HepG2 (cell line): ENCODE results near the gene SHC3. TPM values are rescaled to one million over a fixed set of nuclear protein-coding genes. Genes with fewer than 3 reads are reported as not detected.

Experiments used
- ATAC-seq: fragments of 200-7000 bp; cut with Tn5 transposase; 3 replicates; pipeline ENCODE4 v1.9.1; 2020; ENCODE audit warnings: mild to moderate bottlenecking, moderate library complexity
- BruUV-seq: library from RNA; stranded (reverse); fragments of 400-500 nt; replicated peaks from 2 replicates; lab custom pipeline; 2021; lab: Mats Ljungman, UMichigan
- CTCF ChIA-PET: fragments of 300-600 bp; formaldehyde crosslinking; extraction: SDS; loops from one replicate; lab custom pipeline; 2021; ENCODE audit warnings: low total read pairs, inconsistent platforms, low intra/inter-chr PET ratio; lab: Yijun Ruan, JAX
- POLR2A ChIA-PET: fragments of 350-600 bp; sonication (Branson Sonifier 250); formaldehyde crosslinking; loops from one replicate; lab custom pipeline; 2020; ENCODE audit warnings: antibody characterized with exemption, inconsistent platforms; lab: Yijun Ruan, JAX
- DNase-seq: peaks from one replicate; pipeline ENCODE4 v3.0.0-alpha.2; 2015; ENCODE audit warnings: low spot score
- FAIRE-seq: peaks from 3 replicates; lab custom pipeline; 2011; peaks lifted over from hg19 to GRCh38; lab: Jason Lieb, UNC
- H2AFZ ChIP-seq: one replicate; pipeline ENCODE4 v1.6.1; 2011; ENCODE audit warnings: low read length, inconsistent platforms
- H3K27ac ChIP-seq: fragments of 300-600 bp; 3 replicates; pipeline ENCODE4 v1.8.0; 2011; ENCODE audit warnings: mixed run types, mild to moderate bottlenecking, mixed read lengths, low read length, inconsistent platforms; ENCODE audit not compliant: insufficient read depth; ENCODE audit errors: extremely low read length
- H3K27me3 ChIP-seq, 2 experiments: fragments of 200-600 bp in 1 of 2; 2 replicates in 1 of 2; 3 replicates in 1 of 2; pipeline versions ENCODE4 v1.6.0 to v1.8.0; 2011; ENCODE audit warnings: low read length in 2 of 2, mild to moderate bottlenecking in 2 of 2, moderate library complexity in 2 of 2, inconsistent platforms in 1 of 2; ENCODE audit not compliant: insufficient read depth in 2 of 2, control insufficient read depth in 1 of 2
- H3K36me3 ChIP-seq, 2 experiments: fragments of 200-600 bp in 1 of 2; replicated peaks in 1 of 2; 2 replicates in 1 of 2; 3 replicates in 1 of 2; pipeline versions ENCODE4 v1.5.1 to v1.8.0; 2011; ENCODE audit warnings: low read length in 2 of 2, inconsistent platforms in 1 of 2; ENCODE audit not compliant: insufficient read depth in 2 of 2, control insufficient read depth in 1 of 2
- H3K4me1 ChIP-seq: 2 replicates; pipeline ENCODE4 v1.5.1; 2012; ENCODE audit warnings: low read length, inconsistent platforms; ENCODE audit not compliant: insufficient read depth
- H3K4me2 ChIP-seq: 2 replicates; pipeline ENCODE4 v1.6.0; 2011; ENCODE audit warnings: low read depth, low read length, inconsistent platforms
- H3K4me3 ChIP-seq, 3 experiments: fragments of 200-600 bp in 1 of 3; sonication (generic), shearing (Covaris generic) in 1 of 3; replicated peaks in 1 of 3; 2 replicates each; pipeline ENCODE4 v1.5.1; 2011 to 2016; ENCODE audit warnings: low read length in 3 of 3, inconsistent platforms in 2 of 3, low read depth in 2 of 3, mild to moderate bottlenecking in 2 of 3, control low read depth in 1 of 3, mixed read lengths in 1 of 3; ENCODE audit not compliant: insufficient read depth in 1 of 3
- H3K79me2 ChIP-seq: one replicate; pipeline ENCODE4 v1.6.1; 2011; ENCODE audit warnings: low read length, inconsistent platforms; ENCODE audit not compliant: insufficient read depth
- H3K9ac ChIP-seq: 2 replicates; pipeline ENCODE4 v1.6.0; 2011; ENCODE audit warnings: mild to moderate bottlenecking, low read depth, low read length, inconsistent platforms; ENCODE audit not compliant: insufficient read depth
- H3K9me3 ChIP-seq: 2 replicates; pipeline ENCODE4 v1.5.1; 2012; ENCODE audit warnings: mild to moderate bottlenecking, low read length
- H4K20me1 ChIP-seq: 2 replicates; pipeline ENCODE4 v1.6.0; 2011; ENCODE audit warnings: inconsistent platforms, mild to moderate bottlenecking, low read length, moderate library complexity; ENCODE audit not compliant: insufficient read depth
- FOXC1 ChIP-seq: sonication (generic); formaldehyde crosslinking; IDR thresholded peaks from 2 replicates; pipeline ENCODE4 v1.8.0; 2022; ENCODE audit warnings: mild to moderate bottlenecking, missing genetic modification reagents, borderline replicate concordance
- KDM2A ChIP-seq: sonication (generic); formaldehyde crosslinking; IDR thresholded peaks from 2 replicates; pipeline ENCODE4 v1.4.0; 2020; ENCODE audit warnings: low read depth, missing genetic modification reagents, borderline replicate concordance
- SRY ChIP-seq: sonication (generic); formaldehyde crosslinking; IDR thresholded peaks from 2 replicates; pipeline ENCODE4 v1.8.0; 2022; ENCODE audit warnings: mild to moderate bottlenecking, missing genetic modification reagents
- SUZ12 ChIP-seq: fragments of 150-350 bp; IDR thresholded peaks from 2 replicates; pipeline ENCODE4 v1.6.1; 2014; ENCODE audit warnings: low read depth, low read length
- TARDBP ChIP-seq: sonication (generic); formaldehyde crosslinking; IDR thresholded peaks from 2 replicates; pipeline ENCODE4 v1.8.0; 2022; ENCODE audit warnings: mild to moderate bottlenecking, missing genetic modification reagents
- ZBED4 ChIP-seq: sonication (generic); formaldehyde crosslinking; IDR thresholded peaks from 2 replicates; pipeline ENCODE4 v1.4.0; 2020; ENCODE audit warnings: missing genetic modification reagents, borderline replicate concordance
- ZNF260 ChIP-seq: sonication (generic); formaldehyde crosslinking; IDR thresholded peaks from 2 replicates; pipeline ENCODE4 v1.4.0; 2020; ENCODE audit warnings: missing genetic modification reagents, low read depth, mild to moderate bottlenecking, borderline replicate concordance
- ZNF788 ChIP-seq: sonication (generic); formaldehyde crosslinking; IDR thresholded peaks from 2 replicates; pipeline ENCODE4 v1.5.0; 2020; ENCODE audit warnings: mild to moderate bottlenecking, missing genetic modification reagents, borderline replicate concordance
- WGBS: methylation state at CpG from one replicate; pipeline ENCODE4 v1.1.6; 2017; ENCODE audit warnings: low lambda C conversion rate; 5-methylcytosine and 5-hydroxymethylcytosine counted together
- in situ Hi-C: cut with HindIII; loops from 2 replicates; pipeline ENCODE4 v1.10.0; 2017; ENCODE audit warnings: low pct_unique_long_range_greater_than_20kb; ENCODE audit not compliant: extremely low pct_ligation_motif_present
- intact Hi-C: fragments of 100-400 bp; cut with micrococcal nuclease; formaldehyde crosslinking; loops from one replicate; pipeline ENCODE4 v1.10.0; 2022; ENCODE audit not compliant: unreplicated experiment
- polyA plus RNA-seq, 8 experiments: library from polyadenylated mRNA; depleted of rRNA in 3 of 8; stranded (reverse) in 7 of 8; unstranded in 1 of 8; fragments of >200 nt; fragmentation: Illumina TruSeq in 4 of 8; extraction: Trizol in 4 of 8; gene quantifications; 2 replicates each; pipeline versions ENCODE4 v1.2.1 to v1.2.3, GENCODE V29; 2011 to 2016; ENCODE audit warnings: low read depth in 4 of 8, missing spikeins in 1 of 8, mixed read lengths in 1 of 8; ENCODE audit not compliant: insufficient read depth in 1 of 8
- total RNA-seq, 5 experiments: library from RNA; depleted of rRNA; stranded (reverse); fragments of >200 nt; fragmentation: Illumina TruSeq; extraction: Trizol; gene quantifications; 2 replicates each; pipeline ENCODE4 v1.2.3, GENCODE V29; 2016; ENCODE audit warnings: low read depth in 1 of 5
- TF ChIP-seq, protein P1 (sequence below): IDR thresholded peaks from 2 replicates; pipeline ENCODE4 v1.6.1; 2016
- TF ChIP-seq, protein P2 (sequence below): sonication (generic); formaldehyde crosslinking; IDR thresholded peaks from 2 replicates; pipeline ENCODE4 v1.5.0; 2020; ENCODE audit warnings: mild to moderate bottlenecking, missing genetic modification reagents, moderate library complexity
- TF ChIP-seq, protein P3 (sequence below): sonication (generic); formaldehyde crosslinking; IDR thresholded peaks from 2 replicates; pipeline ENCODE4 v1.5.0; 2020; ENCODE audit warnings: mild to moderate bottlenecking, missing genetic modification reagents, borderline replicate concordance

The SHC3 gene
- total and polyA plus RNA-seq, 2 of the 13 experiments (the other 11 are each of a cell fraction or from before 2014, with no cell fraction given) = 0.09 to 0.89 TPM

GRCh38 chr9:89207026-89207425 is 28.4 kb upstream of the SHC3 start:
- ATAC-seq = no peak
- WGBS = 24% methylated on average over 4 of the region's 4 CpGs
- H3K36me3 ChIP-seq = no peaks in the 10 kb centered on the region
- CTCF ChIA-PET = no interaction called here
- no peaks in the 10 kb centered on the region for H4K20me1 ChIP-seq
- no peaks in the 10 kb centered on the region for H3K27me3 ChIP-seq
- no peak overlapping the region for H3K27ac ChIP-seq
- H2AFZ ChIP-seq = no peak overlapping the region
- POLR2A ChIA-PET = no interaction called here
- no peak overlapping the region for H3K4me3 ChIP-seq
- in situ Hi-C loops (no loop called here), intact Hi-C loops (no loop called here)
- H3K4me2 ChIP-seq = no peak overlapping the region
- H3K9ac ChIP-seq = no peak overlapping the region
- no peaks in the 10 kb centered on the region for H3K79me2 ChIP-seq
- no peak for DNase-seq
- H3K4me1 ChIP-seq = no peaks in the 10 kb centered on the region
- H3K9me3 ChIP-seq = no peaks in the 10 kb centered on the region
- no peak for FAIRE-seq
- no TSS peak for BruUV-seq
- TF ChIP-seq TARDBP (CRISPR knock-in tag) (no peak), KDM2A (CRISPR knock-in tag) (no peak), SRY (CRISPR knock-in tag) (no peak), SUZ12 (no peak), ZNF788 (CRISPR knock-in tag) (no peak), ZNF260 (CRISPR knock-in tag) (no peak), FOXC1 (CRISPR knock-in tag) (no peak), ZBED4 (CRISPR knock-in tag) (no peak)
- TF ChIP-seq, protein P1, sequence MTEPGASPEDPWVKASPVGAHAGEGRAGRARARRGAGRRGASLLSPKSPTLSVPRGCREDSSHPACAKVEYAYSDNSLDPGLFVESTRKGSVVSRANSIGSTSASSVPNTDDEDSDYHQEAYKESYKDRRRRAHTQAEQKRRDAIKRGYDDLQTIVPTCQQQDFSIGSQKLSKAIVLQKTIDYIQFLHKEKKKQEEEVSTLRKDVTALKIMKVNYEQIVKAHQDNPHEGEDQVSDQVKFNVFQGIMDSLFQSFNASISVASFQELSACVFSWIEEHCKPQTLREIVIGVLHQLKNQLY (CRISPR knock-in tag) = no peak
- TF ChIP-seq, protein P2, sequence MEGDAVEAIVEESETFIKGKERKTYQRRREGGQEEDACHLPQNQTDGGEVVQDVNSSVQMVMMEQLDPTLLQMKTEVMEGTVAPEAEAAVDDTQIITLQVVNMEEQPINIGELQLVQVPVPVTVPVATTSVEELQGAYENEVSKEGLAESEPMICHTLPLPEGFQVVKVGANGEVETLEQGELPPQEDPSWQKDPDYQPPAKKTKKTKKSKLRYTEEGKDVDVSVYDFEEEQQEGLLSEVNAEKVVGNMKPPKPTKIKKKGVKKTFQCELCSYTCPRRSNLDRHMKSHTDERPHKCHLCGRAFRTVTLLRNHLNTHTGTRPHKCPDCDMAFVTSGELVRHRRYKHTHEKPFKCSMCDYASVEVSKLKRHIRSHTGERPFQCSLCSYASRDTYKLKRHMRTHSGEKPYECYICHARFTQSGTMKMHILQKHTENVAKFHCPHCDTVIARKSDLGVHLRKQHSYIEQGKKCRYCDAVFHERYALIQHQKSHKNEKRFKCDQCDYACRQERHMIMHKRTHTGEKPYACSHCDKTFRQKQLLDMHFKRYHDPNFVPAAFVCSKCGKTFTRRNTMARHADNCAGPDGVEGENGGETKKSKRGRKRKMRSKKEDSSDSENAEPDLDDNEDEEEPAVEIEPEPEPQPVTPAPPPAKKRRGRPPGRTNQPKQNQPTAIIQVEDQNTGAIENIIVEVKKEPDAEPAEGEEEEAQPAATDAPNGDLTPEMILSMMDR (CRISPR knock-in tag) = no peak
- TF ChIP-seq, protein P3, sequence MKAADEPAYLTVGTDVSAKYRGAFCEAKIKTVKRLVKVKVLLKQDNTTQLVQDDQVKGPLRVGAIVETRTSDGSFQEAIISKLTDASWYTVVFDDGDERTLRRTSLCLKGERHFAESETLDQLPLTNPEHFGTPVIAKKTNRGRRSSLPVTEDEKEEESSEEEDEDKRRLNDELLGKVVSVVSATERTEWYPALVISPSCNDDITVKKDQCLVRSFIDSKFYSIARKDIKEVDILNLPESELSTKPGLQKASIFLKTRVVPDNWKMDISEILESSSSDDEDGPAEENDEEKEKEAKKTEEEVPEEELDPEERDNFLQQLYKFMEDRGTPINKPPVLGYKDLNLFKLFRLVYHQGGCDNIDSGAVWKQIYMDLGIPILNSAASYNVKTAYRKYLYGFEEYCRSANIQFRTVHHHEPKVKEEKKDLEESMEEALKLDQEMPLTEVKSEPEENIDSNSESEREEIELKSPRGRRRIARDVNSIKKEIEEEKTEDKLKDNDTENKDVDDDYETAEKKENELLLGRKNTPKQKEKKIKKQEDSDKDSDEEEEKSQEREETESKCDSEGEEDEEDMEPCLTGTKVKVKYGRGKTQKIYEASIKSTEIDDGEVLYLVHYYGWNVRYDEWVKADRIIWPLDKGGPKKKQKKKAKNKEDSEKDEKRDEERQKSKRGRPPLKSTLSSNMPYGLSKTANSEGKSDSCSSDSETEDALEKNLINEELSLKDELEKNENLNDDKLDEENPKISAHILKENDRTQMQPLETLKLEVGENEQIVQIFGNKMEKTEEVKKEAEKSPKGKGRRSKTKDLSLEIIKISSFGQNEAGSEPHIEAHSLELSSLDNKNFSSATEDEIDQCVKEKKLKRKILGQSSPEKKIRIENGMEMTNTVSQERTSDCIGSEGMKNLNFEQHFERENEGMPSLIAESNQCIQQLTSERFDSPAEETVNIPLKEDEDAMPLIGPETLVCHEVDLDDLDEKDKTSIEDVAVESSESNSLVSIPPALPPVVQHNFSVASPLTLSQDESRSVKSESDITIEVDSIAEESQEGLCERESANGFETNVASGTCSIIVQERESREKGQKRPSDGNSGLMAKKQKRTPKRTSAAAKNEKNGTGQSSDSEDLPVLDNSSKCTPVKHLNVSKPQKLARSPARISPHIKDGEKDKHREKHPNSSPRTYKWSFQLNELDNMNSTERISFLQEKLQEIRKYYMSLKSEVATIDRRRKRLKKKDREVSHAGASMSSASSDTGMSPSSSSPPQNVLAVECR (CRISPR knock-in tag) = no peak
